Measurements from ENCODE around the gene ST3GAL3. TPM values are rescaled to one million over a fixed set of nuclear protein-coding genes. Genes with fewer than 3 reads are reported as not detected.
A peak's percentile ranks its signal among the peaks of the same experiment; 100 is the strongest.

The ST3GAL3 gene
- total RNA-seq, 1 experiment from 2014 or later, result 8.6 TPM

- TF ChIP-seq IRF1 (CRISPR knock-in tag; IDR thresholded peaks at IDR 0.05), result no peak
- TF ChIP-seq ZNF512 (CRISPR knock-in tag; IDR thresholded peaks at IDR 0.05; ENCODE audit: borderline replicate concordance), result no peak
- no peak for TF ChIP-seq ELF4 (CRISPR knock-in tag; IDR thresholded peaks at IDR 0.05; ENCODE audit: low read depth)
- no peak for TF ChIP-seq SP1 (CRISPR knock-in tag; conservative IDR thresholded peaks at IDR 0.05)
- TF ChIP-seq CREM (CRISPR knock-in tag; IDR thresholded peaks at IDR 0.05), result no peak
- no peak for TF ChIP-seq MAX (CRISPR knock-in tag; IDR thresholded peaks at IDR 0.05)
- no peak for TF ChIP-seq ZNF425 (CRISPR knock-in tag; conservative IDR thresholded peaks at IDR 0.05)
- 0 out of 2 replicates have a peak, but pooled peaks have one; percentile 46 for TF ChIP-seq JUN (CRISPR knock-in tag; IDR thresholded peaks at IDR 0.05)
- peak; percentile 35; the same call in 1 of the 2 replicates for TF ChIP-seq SMAD4 (CRISPR knock-in tag; IDR thresholded peaks at IDR 0.05)
- TF ChIP-seq KAT7 (CRISPR knock-in tag; IDR thresholded peaks at IDR 0.05; ENCODE audit: borderline replicate concordance), result no peak
- no peak for TF ChIP-seq ATF1 (CRISPR knock-in tag; IDR thresholded peaks at IDR 0.05)
- no peak for TF ChIP-seq HMGA2 (CRISPR knock-in tag; IDR thresholded peaks at IDR 0.05)
- TF ChIP-seq, protein P1, sequence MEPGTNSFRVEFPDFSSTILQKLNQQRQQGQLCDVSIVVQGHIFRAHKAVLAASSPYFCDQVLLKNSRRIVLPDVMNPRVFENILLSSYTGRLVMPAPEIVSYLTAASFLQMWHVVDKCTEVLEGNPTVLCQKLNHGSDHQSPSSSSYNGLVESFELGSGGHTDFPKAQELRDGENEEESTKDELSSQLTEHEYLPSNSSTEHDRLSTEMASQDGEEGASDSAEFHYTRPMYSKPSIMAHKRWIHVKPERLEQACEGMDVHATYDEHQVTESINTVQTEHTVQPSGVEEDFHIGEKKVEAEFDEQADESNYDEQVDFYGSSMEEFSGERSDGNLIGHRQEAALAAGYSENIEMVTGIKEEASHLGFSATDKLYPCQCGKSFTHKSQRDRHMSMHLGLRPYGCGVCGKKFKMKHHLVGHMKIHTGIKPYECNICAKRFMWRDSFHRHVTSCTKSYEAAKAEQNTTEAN (CRISPR knock-in tag; IDR thresholded peaks at IDR 0.05), result no peak
- TF ChIP-seq USF1 (CRISPR knock-in tag; IDR thresholded peaks at IDR 0.05), result peak; percentile 57; the same call in 1 of the 2 replicates
- TF ChIP-seq TP53 (CRISPR knock-in tag; IDR thresholded peaks at IDR 0.05), result no peak
- TF ChIP-seq ATF2 (CRISPR knock-in tag; IDR thresholded peaks at IDR 0.05; ENCODE audit: borderline replicate concordance, low read depth), result no peak
- TF ChIP-seq ZNF423 (CRISPR knock-in tag; IDR thresholded peaks at IDR 0.05), result no peak
- TF ChIP-seq NR3C1 (CRISPR knock-in tag; conservative IDR thresholded peaks at IDR 0.05; ENCODE audit: low read depth), result no peak
These were observed 261.1 kb downstream of the ST3GAL3 start (continued) for GRCh38 chr1:43968348-43968948.

DNA sequence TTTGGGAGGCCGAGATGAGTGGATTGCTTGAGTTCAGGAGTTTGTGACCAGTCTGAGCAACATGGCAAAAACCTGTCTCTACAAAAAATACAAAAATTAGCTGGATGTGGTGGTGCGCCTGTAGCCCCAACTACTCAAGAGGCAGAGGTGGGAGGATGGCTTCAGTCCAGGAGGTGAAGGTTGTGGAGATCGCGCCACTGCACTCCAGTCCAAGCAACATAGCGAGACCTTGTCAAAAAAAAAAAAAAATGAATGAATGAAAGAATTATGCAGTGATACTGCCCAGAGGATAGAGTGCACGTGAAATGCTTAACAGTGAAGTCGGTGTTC lies 262.0 kb downstream of the ST3GAL3 start:
- POLR2A ChIA-PET, result interaction anchor here (1.0 kb wide), 1 partner anchor 62 kb away, joined by 3 read pairs; no protein-coding TSS in a partner anchor
- CTCF ChIA-PET, result interaction anchor here (0.7 to 2.8 kb wide), 9 partner anchors 11 to 206 kb away, joined by 3 to 27 read pairs (median 5); partner anchors contain the start of gene IPO13
- TF ChIP-seq CTCF (IDR thresholded peaks at IDR 0.05) (no peak), RELA (CRISPR knock-in tag; IDR thresholded peaks at IDR 0.05; ENCODE audit: borderline replicate concordance) (no peak)
- H3K4me3 Mint-ChIP-seq, result peak overlapping the region; percentile 97
- no peak overlapping the region for H3K27ac Mint-ChIP-seq
- ATAC-seq, result no peak
- no peak for DNase-seq (ENCODE audit: low spot score)
- H3K27me3 Mint-ChIP-seq (ENCODE audit: low read depth), result no peaks in the 10 kb centered on the region
- H3K4me1 Mint-ChIP-seq, result peaks cover 21% of the 10 kb centered on the region
- H3K36me3 Mint-ChIP-seq, result peaks cover 13% of the 10 kb centered on the region; the same call in 1 of the 2 replicates
- H3K9me3 Mint-ChIP-seq, result no peaks in the 10 kb centered on the region

All from WTC11 (cell line).